Posterior cingulate gyrus (tissue), 11 donors: Measurements from ENCODE around the gene CRTC1.

Experiments
- DNase-seq, 10 donors: peaks; one replicate each; pipeline versions ENCODE4 v3.0.0 to v3.0.0-alpha.2; 2020 to 2021; ENCODE audit warnings: mixed read lengths in 3 of 10
- intact Hi-C: fragments of 100-400 bp; cut with DNase I; formaldehyde crosslinking; loops from one replicate; pipeline ENCODE4 v1.15.1; 2023

CRTC1 gene

DNA sequence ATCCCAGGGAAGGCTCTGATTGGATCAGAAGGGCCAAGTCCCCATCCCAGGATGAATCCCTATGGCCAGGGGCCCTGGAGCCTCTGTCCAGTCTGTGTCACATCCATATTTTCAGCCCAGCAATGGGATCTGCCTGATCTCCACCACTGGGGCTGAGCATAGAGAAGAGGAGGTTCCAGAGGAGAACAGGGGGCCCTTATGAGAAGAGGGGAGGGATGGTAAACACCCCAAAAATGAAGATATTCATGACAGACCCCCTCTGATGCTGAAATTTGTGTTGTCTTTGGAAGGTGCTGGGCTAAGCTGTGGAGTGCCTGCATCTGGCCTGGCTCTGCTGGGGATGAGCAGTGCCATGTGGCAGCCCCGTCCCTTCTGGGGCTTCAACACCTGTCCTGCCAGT lies 32.2 kb upstream of the CRTC1 start:
- intact Hi-C loops = no loop called here

DNA sequence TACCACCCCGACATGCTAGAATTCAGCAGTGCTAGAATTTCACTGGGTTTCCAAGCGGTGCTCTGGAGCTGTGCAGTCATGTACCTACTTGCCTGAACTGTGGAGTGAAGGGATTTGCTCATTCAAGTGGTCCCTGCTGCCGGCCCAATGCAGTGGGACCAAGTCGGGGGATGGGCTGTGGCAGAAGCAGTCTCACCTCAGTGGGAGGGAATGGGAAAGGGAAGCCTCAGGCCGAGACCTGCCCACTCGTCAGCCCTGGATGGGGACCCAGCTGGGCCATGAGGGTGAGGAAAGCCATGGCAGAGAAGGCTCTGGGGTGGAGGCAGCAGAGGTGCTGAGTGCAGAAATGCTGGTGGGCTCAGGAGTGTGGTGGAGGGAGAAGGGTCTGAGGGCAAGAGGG lies 31.7 kb upstream of the CRTC1 start:
- intact Hi-C loops = no loop called here
- no peak for DNase-seq

More for the DNA sequence above, 32.2 kb upstream of the CRTC1 start:
- DNase-seq = no peak

DNA sequence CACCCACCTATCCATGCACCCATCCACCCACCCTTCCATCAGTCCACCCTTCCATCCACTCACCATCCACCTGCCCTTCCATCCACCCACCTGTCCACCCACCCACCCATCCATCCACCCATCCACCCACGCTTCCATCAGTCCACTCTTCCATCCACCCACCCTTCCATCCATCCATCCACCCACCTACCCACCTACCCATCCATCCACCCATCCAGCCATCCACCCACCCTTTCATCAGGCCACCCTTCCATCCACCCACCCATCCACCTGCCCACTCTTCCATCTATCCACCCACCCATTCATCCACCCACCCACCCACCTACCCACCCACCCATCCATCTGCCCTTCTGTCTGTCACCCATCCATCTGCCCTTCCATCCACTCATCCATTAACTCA lies 29.6 kb upstream of the CRTC1 start:
- no peak for DNase-seq
- intact Hi-C loops = no loop called here

DNA sequence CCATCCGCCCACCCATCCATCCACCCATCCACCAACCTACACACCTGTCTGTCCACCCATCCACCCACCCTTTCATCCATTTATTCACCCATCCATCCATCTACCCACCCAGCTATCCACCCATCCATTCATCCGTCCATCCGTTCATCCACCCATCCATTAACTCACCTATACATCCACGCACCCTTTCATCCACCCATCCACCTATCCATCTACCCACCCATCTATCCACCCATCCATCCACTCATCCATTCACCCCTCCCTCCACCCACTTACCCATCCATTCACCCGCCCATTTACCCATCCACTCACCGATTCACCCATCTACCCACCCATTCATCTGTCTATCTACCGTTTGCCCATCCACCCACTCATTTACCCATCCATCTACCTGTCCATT lies 29.0 kb upstream of the CRTC1 start:
- no peak for DNase-seq
- intact Hi-C loops = no loop called here

DNA sequence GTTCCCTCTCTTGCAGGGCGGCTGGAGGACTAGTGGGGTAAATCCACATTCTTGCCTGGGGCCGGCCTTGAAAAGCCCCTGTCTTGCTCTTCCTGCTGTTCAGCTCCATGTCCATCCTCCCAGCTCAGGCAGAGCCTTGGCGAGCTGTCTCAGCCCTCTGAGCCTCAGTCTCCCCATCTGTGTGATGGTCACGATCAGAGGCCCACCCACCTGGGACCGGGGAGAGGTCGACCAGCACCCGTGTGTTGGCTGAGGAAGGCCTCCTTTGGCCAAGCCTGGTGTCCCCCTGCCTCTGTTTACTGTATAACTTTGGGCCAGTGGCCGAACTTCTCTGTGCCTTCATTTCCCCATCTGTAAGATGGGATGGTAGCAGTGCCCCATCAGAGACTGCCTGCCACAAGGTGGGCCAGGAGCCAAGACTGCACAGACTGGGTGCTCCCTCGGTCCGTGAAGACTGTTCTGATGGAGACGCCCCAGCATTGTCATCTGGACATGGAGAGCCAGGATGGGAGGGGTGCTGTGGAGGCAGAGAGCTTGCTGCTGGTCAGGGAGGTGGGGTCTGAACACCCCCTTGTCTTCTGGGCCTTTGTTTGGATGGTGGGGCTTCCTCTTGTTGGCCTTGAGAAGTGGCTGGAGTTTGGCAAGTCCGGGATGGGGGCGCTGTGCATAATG lies 28.2 kb upstream of the CRTC1 start:
- DNase-seq = no peak
- intact Hi-C loops = no loop called here

DNA sequence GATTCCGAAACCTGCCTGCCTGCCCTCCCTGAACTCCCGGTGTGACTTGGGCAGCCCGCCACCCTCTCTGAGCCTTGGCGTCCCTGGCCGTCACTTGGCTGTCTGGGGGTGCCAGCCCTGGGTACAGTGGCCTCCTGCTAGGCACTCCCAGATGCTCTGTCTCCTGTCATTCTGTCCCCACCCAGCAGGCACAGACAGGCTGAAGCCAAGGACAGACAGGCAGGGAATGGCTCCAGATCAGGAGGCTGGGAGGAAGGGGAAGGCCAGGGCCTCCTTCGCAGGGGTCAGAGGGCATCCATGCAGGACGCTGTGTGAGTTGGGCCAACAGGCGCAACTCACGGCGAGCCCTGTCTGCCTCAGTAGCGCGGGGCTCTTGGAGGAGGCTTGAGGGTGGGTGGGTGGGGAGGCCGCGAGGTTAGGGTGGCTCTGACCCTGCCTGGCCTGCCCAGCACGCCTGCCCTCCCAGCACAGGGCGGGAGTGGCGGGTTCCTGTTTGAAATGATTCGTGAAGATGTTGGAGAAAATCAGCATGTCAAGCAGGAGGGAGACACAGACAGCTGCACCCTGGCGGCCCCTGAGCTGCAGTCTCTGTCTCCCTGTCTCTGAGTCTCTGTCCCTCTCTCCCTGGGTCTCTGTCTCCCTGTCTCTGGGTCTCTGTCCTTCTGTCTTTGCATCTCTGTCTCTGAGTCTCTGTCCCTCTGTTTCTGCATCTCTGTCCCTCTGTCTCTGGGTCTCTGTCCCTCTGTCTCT lies 27.0 kb upstream of the CRTC1 start:
- no peak for DNase-seq
- intact Hi-C loops = no loop called here

DNA sequence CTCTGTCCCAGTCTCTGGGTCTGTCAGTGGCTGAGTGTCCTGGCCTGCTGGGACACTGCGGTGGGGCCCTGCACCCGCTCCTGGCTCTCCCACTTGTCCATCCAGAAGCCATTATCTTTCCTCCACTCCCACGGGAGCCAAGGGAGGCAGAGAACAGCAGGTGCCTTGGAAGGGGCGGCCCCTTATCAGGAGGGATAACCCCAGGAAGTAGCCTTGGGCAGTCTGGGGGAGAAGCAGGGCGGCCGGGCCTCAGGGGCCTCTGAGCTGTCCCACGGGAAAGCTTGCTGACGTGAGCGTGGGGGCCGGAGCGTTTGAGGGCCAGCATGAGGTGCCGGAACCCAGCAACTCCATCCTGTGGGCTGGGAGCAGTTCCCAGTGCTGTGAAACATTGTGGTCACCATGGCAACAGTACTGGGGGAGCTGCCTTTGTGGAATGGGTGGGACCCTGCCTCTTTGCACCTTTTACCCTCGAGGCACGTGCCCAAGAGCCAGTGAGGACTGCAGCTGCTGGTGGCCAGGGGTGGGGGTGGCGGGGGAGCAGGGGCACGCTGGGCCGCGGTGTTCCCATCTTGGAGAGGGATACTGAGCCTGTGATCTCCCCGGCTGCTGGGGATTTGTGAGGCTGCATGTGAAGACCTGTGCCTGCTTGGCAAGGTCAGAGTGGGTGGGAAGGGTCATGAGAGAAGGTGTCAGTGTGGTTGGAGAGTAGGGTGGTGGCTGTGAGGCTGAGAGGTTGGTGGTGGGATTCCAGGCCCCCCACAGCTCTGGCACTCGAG lies 25.7 kb upstream of the CRTC1 start:
- intact Hi-C loops = no loop called here
- DNase-seq = peak in 5 of 10 donors; percentile 38 to 94 (median 91)

DNA sequence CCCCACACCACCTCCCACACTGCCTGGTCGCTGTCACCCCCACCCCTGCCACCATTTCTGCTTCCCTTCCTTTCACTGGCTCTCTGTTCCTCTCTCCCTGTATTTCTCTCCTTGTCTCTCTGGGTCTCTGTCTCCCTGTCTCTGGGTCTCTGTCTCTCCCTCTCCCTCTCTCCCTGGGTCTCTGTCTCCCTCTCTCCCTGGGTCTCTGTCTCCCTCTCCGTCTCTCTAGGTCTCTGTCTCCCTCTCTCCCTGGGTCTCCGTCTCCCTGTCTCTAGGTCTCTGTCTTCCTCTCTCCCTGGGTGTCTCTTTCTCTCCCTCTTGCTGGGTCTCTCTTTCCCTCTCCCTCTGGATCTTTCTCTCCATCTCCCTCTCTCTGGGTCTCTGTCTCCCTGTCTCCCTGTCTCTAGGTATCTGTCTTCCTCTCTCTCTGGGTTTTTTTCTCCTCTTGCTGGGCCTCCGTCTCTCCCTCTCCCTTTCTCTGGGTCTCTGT lies 25.1 kb upstream of the CRTC1 start:
- intact Hi-C loops = no loop called here
- no peak for DNase-seq

DNA sequence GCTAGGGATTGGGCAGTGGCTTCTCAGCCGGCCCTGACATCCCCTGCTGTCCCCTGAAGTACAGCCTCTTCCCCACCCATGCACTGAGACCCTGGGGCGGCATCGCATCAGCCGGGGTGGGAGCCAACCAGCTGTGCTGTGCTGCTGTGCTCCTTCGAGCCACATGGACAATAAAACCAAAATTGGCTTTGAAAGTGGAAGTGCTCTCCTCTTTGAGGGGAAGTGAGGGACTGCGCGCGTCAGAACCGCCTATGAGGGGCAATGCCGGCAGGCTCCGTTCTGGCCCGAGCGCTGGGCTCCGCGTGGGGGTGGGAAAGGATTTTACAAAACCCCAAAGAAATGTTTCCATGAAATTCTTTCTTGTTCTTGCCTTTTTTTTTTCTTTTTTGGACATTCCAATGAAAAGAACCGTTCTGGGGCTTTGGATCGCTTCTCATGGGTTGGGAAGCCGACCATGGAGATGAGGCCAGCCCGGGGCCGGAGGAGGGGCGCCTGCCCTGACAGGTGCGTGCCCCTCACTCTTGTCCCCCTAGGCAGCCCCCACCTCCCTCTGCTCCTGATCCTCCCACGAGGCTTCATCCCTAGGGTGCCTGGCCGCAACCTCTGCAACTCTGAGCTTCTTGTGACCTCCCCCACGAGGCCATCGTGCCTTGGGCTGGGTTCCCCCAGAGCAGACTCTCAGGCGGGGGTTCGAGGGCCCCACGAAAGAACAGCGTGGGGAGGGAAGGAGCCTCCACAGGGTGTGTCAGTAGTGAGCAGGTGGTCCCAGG lies 24.0 kb upstream of the CRTC1 start:
- intact Hi-C loops = no loop called here
- DNase-seq = peak in 2 of 10 donors; percentile 28 to 89

DNA sequence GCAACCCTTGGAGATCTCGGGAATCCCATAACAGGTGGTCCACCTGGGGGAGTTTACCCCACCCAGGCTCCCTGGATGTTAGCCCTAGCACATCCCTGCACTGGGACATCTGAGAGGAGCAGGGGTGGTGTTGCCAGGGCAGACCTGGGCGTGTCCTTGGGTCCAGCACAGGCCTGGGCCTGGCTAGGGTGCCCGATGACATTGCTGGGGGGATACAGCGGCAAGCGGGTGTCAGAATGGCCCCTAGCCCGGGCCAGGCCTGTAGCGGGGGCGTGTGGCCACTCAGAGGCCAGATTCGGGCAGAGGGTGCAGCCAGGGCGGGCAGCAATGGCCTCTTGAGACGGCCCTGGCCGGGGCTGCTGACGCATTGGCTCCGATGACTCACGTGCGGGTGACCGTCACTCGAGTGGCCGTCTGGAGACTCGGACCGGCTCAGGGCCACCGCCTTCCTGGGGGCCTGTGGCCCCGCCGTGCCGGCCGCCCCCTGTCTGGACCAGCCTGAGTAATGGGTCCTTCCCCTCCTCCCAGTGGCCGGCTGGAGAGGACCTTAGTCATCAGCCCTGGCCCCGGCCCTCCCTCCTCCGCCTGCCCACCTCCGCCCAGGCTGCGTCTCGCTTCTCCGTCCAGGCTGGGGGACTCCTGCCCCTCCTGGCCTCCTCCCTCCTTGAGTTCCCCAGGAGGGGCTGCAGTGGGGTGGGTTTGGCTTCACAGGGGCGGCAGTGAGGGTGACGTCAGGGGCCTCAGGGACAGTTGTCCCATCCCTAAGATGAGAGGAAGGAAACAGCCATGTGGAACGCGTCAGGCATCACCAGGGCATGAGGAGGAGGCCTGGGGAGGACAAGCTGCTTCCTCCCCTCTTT lies 23.2 kb upstream of the CRTC1 start:
- no peak for DNase-seq
- intact Hi-C loops = no loop called here

DNA sequence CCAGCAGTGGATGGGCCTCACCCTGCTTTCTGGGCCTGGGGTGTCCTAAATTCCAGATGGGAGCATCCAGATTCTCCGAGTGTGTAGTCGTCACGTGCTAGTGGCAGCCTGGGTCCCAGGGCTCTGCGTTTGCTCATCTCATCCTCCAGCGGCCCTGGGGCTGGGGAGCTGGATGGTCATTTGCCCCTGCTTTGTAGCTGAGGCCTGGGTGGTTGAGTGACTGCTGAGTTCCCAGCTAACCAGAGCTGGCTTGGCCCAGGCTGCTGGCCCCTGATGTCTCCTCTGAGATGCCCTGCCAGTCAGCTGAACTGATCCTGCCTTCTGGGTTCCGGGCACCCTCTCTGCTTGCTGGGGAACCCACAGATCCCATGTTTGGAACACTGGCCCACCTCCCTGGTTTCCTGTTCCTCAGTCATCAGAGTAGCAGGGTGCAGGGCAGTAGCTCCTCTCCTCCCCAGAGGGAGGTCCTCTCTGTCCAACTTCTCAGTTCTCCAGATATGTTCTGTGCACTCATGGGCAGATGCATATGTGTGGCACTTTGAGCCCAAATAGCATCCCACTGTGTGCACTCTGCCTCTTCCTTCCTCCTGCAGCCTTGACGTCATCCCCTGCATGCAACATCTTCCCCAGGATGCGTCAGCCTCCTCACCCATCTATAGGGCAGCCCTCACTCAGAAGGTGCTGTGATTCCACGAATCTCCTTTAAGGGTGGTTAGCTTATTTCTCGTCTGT lies 22.4 kb upstream of the CRTC1 start:
- peak in 1 of 10 donors; percentile 6 for DNase-seq
- intact Hi-C loops = no loop called here

DNA sequence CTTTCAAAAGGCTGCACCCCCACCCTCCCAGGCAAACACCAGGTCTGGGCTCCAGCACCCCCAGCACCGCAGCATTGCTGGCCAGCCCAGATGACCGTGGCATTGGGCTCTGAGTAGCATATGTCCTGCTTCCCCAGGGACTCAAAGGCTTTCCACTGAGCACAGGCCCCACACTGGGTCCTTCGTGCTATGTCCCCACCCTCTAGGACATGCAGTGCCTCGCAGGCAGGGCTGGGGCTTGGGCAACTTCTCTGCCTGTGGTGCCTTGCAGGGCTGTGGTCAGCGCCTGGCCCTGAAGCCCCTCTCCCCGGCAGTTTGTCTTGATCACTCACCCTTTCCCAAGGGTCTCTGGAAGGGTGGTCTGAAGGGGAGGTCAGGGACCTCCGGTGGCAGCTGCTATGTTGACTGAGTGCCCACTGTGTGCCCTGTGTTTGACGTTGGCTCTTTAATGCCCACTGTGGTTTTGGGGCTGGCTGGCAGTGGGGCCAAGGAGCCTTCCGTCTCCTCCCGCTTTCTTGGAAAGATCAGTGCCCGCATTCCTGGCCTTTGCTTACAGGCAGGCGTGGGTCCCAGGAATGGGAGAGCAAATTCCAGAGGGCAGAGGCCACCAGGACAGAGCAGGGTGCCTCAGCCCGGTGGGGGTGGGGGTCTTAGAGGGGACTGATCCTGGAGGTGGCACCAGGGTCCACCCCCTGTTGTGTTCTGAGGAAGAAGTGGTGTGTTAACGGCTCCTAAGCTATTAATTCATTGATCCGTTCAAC lies 20.3 kb upstream of the CRTC1 start:
- DNase-seq = no peak
- intact Hi-C loops = no loop called here

DNA sequence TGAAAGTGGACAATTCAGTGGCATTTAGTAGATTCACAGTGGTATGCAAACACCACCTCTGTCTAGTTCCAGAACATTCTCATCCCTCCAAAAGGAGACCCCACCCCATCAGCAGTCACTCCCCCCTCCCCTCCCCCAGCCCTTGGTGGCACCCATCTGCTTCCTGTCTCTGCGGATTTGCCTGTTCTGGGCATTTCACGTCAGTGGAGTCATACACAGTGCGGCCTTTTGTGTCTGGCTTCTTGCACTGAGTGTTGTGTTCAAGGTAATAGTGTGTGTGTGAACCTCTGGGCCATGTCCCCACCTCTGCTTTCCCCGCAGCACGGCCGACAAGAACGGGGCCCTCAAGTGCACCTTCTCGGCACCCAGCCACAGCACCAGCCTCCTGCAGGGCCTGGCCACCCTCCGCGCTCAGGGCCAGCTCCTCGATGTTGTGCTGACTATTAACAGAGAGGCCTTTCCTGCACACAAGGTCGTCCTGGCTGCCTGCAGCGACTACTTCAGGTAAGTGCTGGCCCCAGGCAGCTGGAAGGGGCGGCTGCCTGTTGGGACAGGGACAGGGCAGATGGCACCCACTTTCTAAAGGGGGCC lies 19.4 kb upstream of the CRTC1 start:
- intact Hi-C loops = no loop called here
- DNase-seq = no peak

DNA sequence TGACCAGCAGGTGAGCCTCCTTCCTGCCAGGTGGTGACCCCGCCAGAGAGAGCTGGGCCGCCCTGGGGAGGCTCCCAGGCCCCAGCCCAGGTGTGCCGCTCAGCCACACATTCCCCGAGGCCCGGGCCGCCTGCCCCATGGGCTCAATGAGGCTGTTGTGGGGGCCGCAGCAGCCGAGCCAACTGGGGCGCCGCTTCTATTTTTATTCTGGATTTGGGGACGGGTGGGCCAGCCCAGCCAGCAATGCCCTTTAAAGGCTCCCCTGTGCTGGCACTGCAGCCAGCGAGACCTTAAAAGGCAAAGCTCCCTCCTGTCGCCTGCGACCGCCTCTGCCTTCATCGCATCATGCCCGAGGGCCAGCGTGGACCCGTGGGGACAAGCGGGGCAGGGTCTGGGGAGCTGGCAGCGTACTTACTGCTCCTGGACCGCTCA lies 17.7 kb upstream of the CRTC1 start:
- peak in 3 of 10 donors; percentile 22 to 89 (median 86) for DNase-seq
- intact Hi-C loops = no loop called here

DNA sequence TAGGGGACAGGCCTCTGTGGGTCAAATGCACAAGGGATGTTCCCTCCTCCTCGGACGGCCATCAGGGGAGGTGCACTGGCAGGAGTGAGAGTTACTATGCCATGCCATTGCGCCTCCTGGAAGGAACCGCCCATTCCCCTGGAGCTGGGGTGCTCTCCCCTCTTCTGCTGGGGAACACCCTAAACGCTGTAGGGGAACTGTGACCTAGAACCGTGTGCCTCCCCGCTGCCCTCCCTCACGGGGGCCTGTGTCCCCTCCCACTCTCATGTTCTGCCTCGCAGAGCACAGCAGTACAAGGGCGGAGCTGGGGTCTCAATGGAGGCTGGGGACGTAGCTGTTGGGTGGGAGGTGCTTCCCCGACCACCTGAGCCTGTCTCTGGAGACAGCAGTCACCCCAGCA lies 17.2 kb upstream of the CRTC1 start:
- intact Hi-C loops = no loop called here
- DNase-seq = no peak

DNA sequence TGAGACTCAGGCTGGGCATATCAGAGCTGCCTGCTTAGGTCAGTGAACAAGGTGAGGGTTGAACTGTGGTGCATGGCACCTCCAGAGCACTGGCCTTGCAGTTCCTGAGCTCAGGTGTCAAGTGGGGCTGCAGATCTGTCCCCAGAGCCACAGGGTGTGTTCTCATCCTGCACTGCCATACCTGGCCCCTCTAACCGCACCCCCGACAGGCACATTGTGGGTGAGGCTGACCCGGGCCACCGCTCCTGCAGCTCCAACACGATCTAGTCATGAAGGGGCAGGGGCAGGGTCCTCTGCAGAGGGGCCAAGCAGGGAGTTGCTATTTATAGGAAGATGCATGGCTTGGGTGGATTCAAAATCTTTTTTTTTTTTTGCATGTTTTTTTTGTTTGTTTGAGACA lies 16.7 kb upstream of the CRTC1 start:
- intact Hi-C loops = no loop called here
- DNase-seq = no peak

DNA sequence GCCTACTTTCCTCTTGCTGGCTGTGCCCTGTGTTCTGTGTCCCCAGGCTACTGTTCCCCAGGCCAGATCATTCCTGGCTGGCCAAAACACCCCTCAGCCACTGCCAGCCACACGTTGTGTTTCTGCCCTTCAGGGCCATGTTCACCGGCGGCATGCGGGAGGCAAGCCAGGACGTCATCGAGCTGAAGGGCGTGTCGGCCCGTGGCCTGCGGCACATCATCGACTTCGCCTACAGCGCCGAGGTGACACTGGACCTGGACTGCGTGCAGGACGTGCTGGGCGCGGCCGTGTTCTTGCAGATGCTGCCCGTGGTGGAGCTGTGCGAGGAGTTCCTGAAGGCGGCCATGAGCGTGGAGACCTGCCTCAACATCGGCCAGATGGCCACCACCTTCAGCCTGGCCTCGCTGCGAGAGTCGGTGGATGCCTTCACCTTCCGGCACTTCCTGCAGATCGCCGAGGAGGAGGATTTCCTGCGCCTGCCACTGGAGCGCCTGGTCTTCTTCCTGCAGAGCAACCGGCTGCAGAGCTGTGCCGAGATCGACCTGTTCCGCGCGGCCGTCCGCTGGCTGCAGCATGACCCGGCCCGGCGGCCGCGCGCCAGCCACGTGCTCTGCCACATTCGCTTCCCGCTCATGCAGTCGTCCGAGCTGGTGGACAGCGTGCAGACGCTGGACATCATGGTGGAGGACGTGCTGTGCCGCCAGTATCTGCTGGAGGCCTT lies 15.8 kb upstream of the CRTC1 start:
- DNase-seq = peak in 1 of 10 donors; percentile 73
- intact Hi-C loops = no loop called here
